K562 (cell line): ENCODE measurements around the gene KRTAP10-4. TPM values are rescaled to one million over a fixed set of nuclear protein-coding genes. Genes with fewer than 3 reads are reported as not detected.

Experiments used
- ATAC-seq: fragments of 200-7000 bp; cut with Tn5 transposase; 3 replicates; pipeline ENCODE4 v1.9.1; 2020; ENCODE audit warnings: moderate library complexity
- BruUV-seq: library from RNA; stranded (reverse); fragments of 400-500 nt; replicated peaks from 2 replicates; lab custom pipeline; 2021; lab: Mats Ljungman, UMichigan
- CTCF ChIA-PET: fragments of 300-600 bp; formaldehyde crosslinking; extraction: SDS; loops from one replicate; lab custom pipeline; 2021; ENCODE audit warnings: low intra/inter-chr PET ratio; lab: Yijun Ruan, JAX
- POLR2A ChIA-PET: fragments of 300-600, 350-650 bp; sonication (Branson Sonifier 250); formaldehyde crosslinking; extraction: SDS; loops from one replicate; lab custom pipeline; 2021; ENCODE audit warnings: antibody characterized with exemption, inconsistent platforms; lab: Yijun Ruan, JAX
- DNase-seq, 4 experiments: peaks; one replicate each; pipeline versions ENCODE4 v3.0.0 to v3.0.0-alpha.2; 2011 to 2018; ENCODE audit warnings: low spot score in 3 of 4, mixed read lengths in 3 of 4; ENCODE audit errors: extremely low read depth in 1 of 4
- FAIRE-seq: peaks from 2 replicates; lab custom pipeline; 2011; peaks lifted over from hg19 to GRCh38; lab: Jason Lieb, UNC
- H2AFZ ChIP-seq: 2 replicates; pipeline ENCODE4 v1.6.0; 2011; ENCODE audit warnings: low read depth, low read length, control low read depth, inconsistent platforms
- H3K27ac ChIP-seq: fragments of 200-600 bp; 3 replicates; pipeline ENCODE4 v1.8.0; 2011; ENCODE audit warnings: low read depth, mild to moderate bottlenecking, control low read depth, inconsistent platforms, low read length, moderate library complexity, mixed read lengths; ENCODE audit errors: extremely low read depth
- H3K27me3 ChIP-seq, 2 experiments: fragments of 300-600 bp in 1 of 2; 2 replicates in 1 of 2; 3 replicates in 1 of 2; pipeline versions ENCODE4 v1.6.0 to v1.8.0; 2011; ENCODE audit warnings: inconsistent platforms in 2 of 2, low read length in 2 of 2, mild to moderate bottlenecking in 1 of 2, mixed read lengths in 1 of 2, moderate library complexity in 1 of 2; ENCODE audit not compliant: control insufficient read depth in 2 of 2, insufficient read depth in 2 of 2
- H3K36me3 ChIP-seq: fragments of 300-600 bp; 3 replicates; pipeline ENCODE4 v1.8.0; 2011; ENCODE audit warnings: mild to moderate bottlenecking, low read length, inconsistent platforms; ENCODE audit not compliant: control insufficient read depth, insufficient read depth
- H3K4me1 ChIP-seq, 2 experiments: fragments of 200-600 bp in 1 of 2; replicated peaks in 1 of 2; 2 replicates in 1 of 2; 3 replicates in 1 of 2; pipeline versions ENCODE4 v1.5.1 to v1.8.0; 2011; ENCODE audit warnings: inconsistent platforms in 2 of 2, low read length in 2 of 2, mild to moderate bottlenecking in 1 of 2, mixed read lengths in 1 of 2, moderate library complexity in 1 of 2; ENCODE audit not compliant: control insufficient read depth in 2 of 2, insufficient read depth in 2 of 2
- H3K4me2 ChIP-seq: 2 replicates; pipeline ENCODE4 v1.6.1; 2011; ENCODE audit warnings: low read length, control low read depth, inconsistent platforms, mixed read lengths; ENCODE audit not compliant: insufficient read depth
- H3K4me3 ChIP-seq: fragments of 200-600 bp; sonication (generic), shearing (Covaris generic); 2 replicates; pipeline ENCODE4 v1.5.1; 2016; ENCODE audit warnings: control low read depth, inconsistent platforms
- H3K79me2 ChIP-seq: fragments of 200-600 bp; 3 replicates; pipeline ENCODE4 v1.8.0; 2011; ENCODE audit warnings: low read length, inconsistent platforms; ENCODE audit not compliant: control insufficient read depth, insufficient read depth
- H3K9ac ChIP-seq, 2 experiments: 2 replicates each; pipeline versions ENCODE4 v1.6.0 to v1.6.1; 2011; ENCODE audit warnings: low read depth in 2 of 2, low read length in 2 of 2, control low read depth in 1 of 2, inconsistent platforms in 1 of 2, mild to moderate bottlenecking in 1 of 2, mixed read lengths in 1 of 2; ENCODE audit not compliant: insufficient read depth in 1 of 2
- H3K9me1 ChIP-seq: one replicate; pipeline ENCODE4 v1.6.0; 2011; ENCODE audit warnings: inconsistent platforms, mild to moderate bottlenecking, low read length, moderate library complexity; ENCODE audit not compliant: control insufficient read depth, insufficient read depth
- H3K9me3 ChIP-seq: replicated peaks from 2 replicates; pipeline ENCODE4 v1.5.1; 2011; ENCODE audit warnings: low read depth, low read length, inconsistent platforms; ENCODE audit not compliant: control insufficient read depth, insufficient read depth
- H4K20me1 ChIP-seq: replicated peaks from 2 replicates; pipeline ENCODE4 v1.6.1; 2011; ENCODE audit warnings: low read length, inconsistent platforms, mixed read lengths; ENCODE audit not compliant: control insufficient read depth, insufficient read depth
- HMGXB4 ChIP-seq: sonication (generic); formaldehyde crosslinking; IDR thresholded peaks from 2 replicates; pipeline ENCODE4 v1.8.1; 2023; ENCODE audit warnings: mild to moderate bottlenecking, missing genetic modification reagents
- NFIC ChIP-seq: fragments of 450-650 bp; IDR thresholded peaks from 2 replicates; pipeline ENCODE4 v1.6.1; 2017; ENCODE audit warnings: mild to moderate bottlenecking, inconsistent platforms
- NONO ChIP-seq, 2 experiments: fragments of 200-400 bp in 1 of 2; fragments of 450-650 bp in 1 of 2; formaldehyde crosslinking in 1 of 2; IDR thresholded peaks; 2 replicates each; pipeline ENCODE4 v1.6.1; 2017; ENCODE audit warnings: low read depth in 2 of 2, mild to moderate bottlenecking in 2 of 2, moderate library complexity in 2 of 2, low read length in 1 of 2
- SMARCA5 ChIP-seq: fragments of 450-650 bp; IDR thresholded peaks from 2 replicates; pipeline ENCODE4 v1.6.1; 2016
- ZHX1 ChIP-seq: fragments of 150-350 bp; conservative IDR thresholded peaks from 2 replicates; pipeline ENCODE4 v1.6.1; 2014; ENCODE audit warnings: low read length
- ZNF318 ChIP-seq, 2 experiments: fragments of 450-650 bp; IDR thresholded peaks; 2 replicates each; pipeline ENCODE4 v1.6.1; 2016; ENCODE audit warnings: mild to moderate bottlenecking in 2 of 2, borderline replicate concordance in 1 of 2, low read depth in 1 of 2, moderate library complexity in 1 of 2
- WGBS: fragments of 100-300 bp; shearing (Covaris generic); methylation state at CpG from one replicate; pipeline ENCODE4 v1.1.6; 2016; ENCODE audit warnings: low coverage, mixed read lengths; ENCODE audit not compliant: insufficient coverage; ENCODE audit errors: missing lambda C conversion rate; 5-methylcytosine and 5-hydroxymethylcytosine counted together
- in situ Hi-C: fragments of 300-500 bp; cut with MboI; formaldehyde crosslinking; loops from 4 replicates; pipeline ENCODE4 v1.15.0; 2018; ENCODE audit warnings: inconsistent platforms, mixed read lengths
- intact Hi-C: fragments of 100-400 bp; cut with micrococcal nuclease; formaldehyde crosslinking; loops from 2 replicates; pipeline ENCODE4 v1.14.2; 2022
- polyA plus RNA-seq, 8 experiments: library from polyadenylated mRNA; depleted of rRNA in 4 of 8; stranded (reverse) in 5 of 8; unstranded in 3 of 8; fragments of >200 nt; fragmentation: Nextera tagmentation in 2 of 8; fragmentation: Illumina TruSeq in 1 of 8; extraction: Ambion mirVana in 2 of 8; extraction: Trizol in 1 of 8; gene quantifications; 2 replicates each; pipeline versions ENCODE4 v1.2.1 to v1.2.3, GENCODE V29; 2011 to 2014; ENCODE audit warnings: inconsistent platforms in 1 of 8, missing spikeins in 1 of 8
- total RNA-seq, 7 experiments: library from RNA; depleted of rRNA in 6 of 7; stranded (reverse); fragments of >200 nt in 6 of 7; fragmentation: Illumina TruSeq in 2 of 7; extraction: Trizol in 2 of 7; gene quantifications; 2 replicates each; pipeline versions ENCODE4 v1.2.1 to v1.2.3, GENCODE V29; 2011 to 2021; ENCODE audit warnings: low replicate concordance in 1 of 7

KRTAP10-4 gene
- total and polyA plus RNA-seq, 9 of the 15 experiments (the other 6 are each of a cell fraction or from before 2014, with no cell fraction given): not detected

GRCh38 chr21:44599264-44600029 is 25.9 kb downstream of the KRTAP10-4 start:
- H2AFZ ChIP-seq: no peak overlapping the region
- intact Hi-C loops: no loop called here
- H3K79me2 ChIP-seq: no peaks in the 10 kb centered on the region
- H3K4me1 ChIP-seq: peaks cover 6 to 16% of the 10 kb centered on the region in 2 experiments; a peak in 4 of 5 replicates
- DNase-seq: no peak
- 17% methylated on average over 8 of the region's 8 CpGs for WGBS
- no peaks in the 10 kb centered on the region for H4K20me1 ChIP-seq
- no peak for ATAC-seq
- H3K27me3 ChIP-seq: peaks cover 9 to 48% of the 10 kb centered on the region in 2 experiments
- FAIRE-seq: no peak
- no TSS peak for BruUV-seq
- ChIA-PET POLR2A (no interaction called here), CTCF (no interaction called here)
- no peaks in the 10 kb centered on the region for H3K36me3 ChIP-seq
- in situ Hi-C loops: no loop called here
- H3K27ac ChIP-seq: no peak overlapping the region
- H3K4me2 ChIP-seq: no peak overlapping the region
- H3K9me3 ChIP-seq: no peaks in the 10 kb centered on the region
- no peak overlapping the region for H3K9ac ChIP-seq
- H3K9me1 ChIP-seq: no peaks in the 10 kb centered on the region
- H3K4me3 ChIP-seq: no peak overlapping the region
- no peak for TF ChIP-seq SMARCA5
- no peak for TF ChIP-seq ZHX1
- TF ChIP-seq NFIC: no peak
- no peak for TF ChIP-seq NONO (IDR thresholded peaks at IDR 0.05; ENCODE audit: low read depth in 2 of 2, low read length in 1 of 2)
- no peak for TF ChIP-seq ZNF318 (IDR thresholded peaks at IDR 0.05; ENCODE audit: borderline replicate concordance in 1 of 2, low read depth in 1 of 2)
- no peak for TF ChIP-seq HMGXB4 (CRISPR knock-in tag)
